B cell (primary cell): ENCODE results near the gene GGA2. TPM values are rescaled to one million over a fixed set of nuclear protein-coding genes. Genes with fewer than 3 reads are reported as not detected.
A peak's percentile ranks its signal among the peaks of the same experiment; 100 is the strongest.
"Not testable (repeated sequence)": the region's sequence is repeated elsewhere in the genome, so short reads cannot be mapped to it uniquely, and the experiment has no call there.

ENCODE experiments used
- ATAC-seq: fragments of 200-7000 bp; cut with Tn5 transposase; one replicate; pipeline ENCODE4 v1.10.0; 2021; ENCODE audit warnings: low read depth, mild to moderate bottlenecking, moderate number of reproducible peaks, moderate library complexity
- CTCF ChIA-PET: fragments of 350-600 bp; sonication (Branson Sonifier 250); formaldehyde crosslinking; loops from one replicate; lab custom pipeline; 2021; ENCODE audit warnings: antibody characterized with exemption, inconsistent platforms; lab: Charles Lee
- POLR2A ChIA-PET: fragments of 350-600 bp; sonication (Branson Sonifier 250); formaldehyde crosslinking; loops from one replicate; lab custom pipeline; 2021; ENCODE audit warnings: antibody characterized with exemption; lab: Charles Lee
- DNase-seq: peaks from one replicate; pipeline ENCODE4 v3.0.0; 2013
- H2AFZ ChIP-seq: 2 replicates; pipeline ENCODE4 v1.6.1; 2012; ENCODE audit warnings: mild to moderate bottlenecking, low read depth, low read length; ENCODE audit not compliant: insufficient read depth, poor library complexity, severe bottlenecking
- H3K27ac ChIP-seq, 2 donors: 1 replicate in 1 of 2; 2 replicates in 1 of 2; pipeline ENCODE4 v1.5.1; 2012 to 2013; ENCODE audit warnings: low read length in 2 of 2, mild to moderate bottlenecking in 2 of 2, moderate library complexity in 1 of 2
- H3K27me3 ChIP-seq, 4 experiments: fragments of 200-600 bp in 1 of 4; sonication (generic) in 1 of 4; replicated peaks in 1 of 4; 1 replicate in 2 of 4; 2 replicates in 2 of 4; pipeline versions ENCODE4 v1.6.1 to v1.7.0; 2013 to 2016; ENCODE audit warnings: low read length in 3 of 4, mild to moderate bottlenecking in 2 of 4, mixed read lengths in 1 of 4, moderate library complexity in 1 of 4; ENCODE audit not compliant: insufficient read depth in 4 of 4, control insufficient read depth in 3 of 4; ENCODE audit errors: control extremely low read depth in 1 of 4
- H3K36me3 ChIP-seq, 2 experiments: replicated peaks in 1 of 2; 1 replicate in 1 of 2; 2 replicates in 1 of 2; pipeline versions ENCODE4 v1.6.1 to v1.7.1; 2013; ENCODE audit warnings: low read length in 1 of 2; ENCODE audit not compliant: insufficient read depth in 2 of 2, control insufficient read depth in 1 of 2; ENCODE audit errors: control extremely low read depth in 1 of 2, extremely low read depth in 1 of 2
- H3K4me1 ChIP-seq, 2 donors: fragments of 200-600 bp in 1 of 2; sonication (generic) in 1 of 2; 1 replicate in 1 of 2; 2 replicates in 1 of 2; pipeline versions ENCODE4 v1.5.1 to v1.6.1; 2013 to 2017; ENCODE audit warnings: low read length in 2 of 2; ENCODE audit not compliant: control insufficient read depth in 2 of 2, insufficient read depth in 2 of 2
- H3K4me2 ChIP-seq: replicated peaks from 2 replicates; pipeline ENCODE3; 2012; ENCODE audit warnings: mild to moderate bottlenecking, low read depth, low read length; ENCODE audit not compliant: poor library complexity, severe bottlenecking
- H3K4me3 ChIP-seq, 5 experiments: fragments of 200-600 bp in 1 of 5; sonication (generic) in 1 of 5; 1 replicate in 3 of 5; 2 replicates in 2 of 5; pipeline versions ENCODE4 v1.5.1 to v1.7.0; 2011 to 2016; ENCODE audit warnings: low read length in 4 of 5, mild to moderate bottlenecking in 4 of 5, low read depth in 2 of 5, control low read depth in 1 of 5, moderate library complexity in 1 of 5; ENCODE audit not compliant: insufficient read depth in 1 of 5; ENCODE audit errors: control extremely low read depth in 1 of 5, extremely low read depth in 1 of 5
- H3K79me2 ChIP-seq: fragments of 200-600 bp; sonication (generic); one replicate; pipeline ENCODE4 v1.6.0; 2016; ENCODE audit warnings: low read length; ENCODE audit not compliant: control insufficient read depth, insufficient read depth
- H3K9ac ChIP-seq: fragments of 200-600 bp; sonication (generic); 2 replicates; pipeline ENCODE4 v1.6.1; 2017; ENCODE audit warnings: mild to moderate bottlenecking, low read length, moderate library complexity
- H3K9me3 ChIP-seq, 3 donors: one replicate each; pipeline versions ENCODE4 v1.6.1 to v1.7.1; 2013; ENCODE audit warnings: low read length in 2 of 3; ENCODE audit not compliant: control insufficient read depth in 2 of 3, insufficient read depth in 1 of 3; ENCODE audit errors: control extremely low read depth in 1 of 3
- H4K20me1 ChIP-seq: 2 replicates; pipeline ENCODE4 v1.6.0; 2012; ENCODE audit warnings: mild to moderate bottlenecking, low read length; ENCODE audit not compliant: insufficient read depth, control insufficient read depth, poor library complexity, severe bottlenecking
- H3K27ac Mint-ChIP-seq: one replicate; pipeline ENCODE4 v1.8.0; 2021; ENCODE audit warnings: mixed read lengths
- H3K27me3 Mint-ChIP-seq: one replicate; pipeline ENCODE4 v1.8.0; 2021; ENCODE audit warnings: mixed read lengths
- H3K4me1 Mint-ChIP-seq: one replicate; pipeline ENCODE4 v1.8.0; 2021; ENCODE audit warnings: mixed read lengths
- H3K4me3 Mint-ChIP-seq: one replicate; pipeline ENCODE4 v1.8.0; 2021; ENCODE audit warnings: mixed read lengths
- H3K9me3 Mint-ChIP-seq: one replicate; pipeline ENCODE4 v1.8.0; 2022; ENCODE audit warnings: mixed read lengths; ENCODE audit not compliant: insufficient read depth
- EZH2 ChIP-seq: IDR thresholded peaks from 2 replicates; pipeline ENCODE4 v1.6.1; 2012; ENCODE audit warnings: borderline replicate concordance, low read depth, mild to moderate bottlenecking, moderate library complexity, low read length; ENCODE audit not compliant: insufficient read depth, poor library complexity, severe bottlenecking
- WGBS: methylation state at CpG from one replicate; pipeline ENCODE4 v1.1.5; 2013; ENCODE audit warnings: missing lambda C conversion rate; ENCODE audit not compliant: insufficient coverage; 5-methylcytosine and 5-hydroxymethylcytosine counted together
- intact Hi-C: fragments of 100-400 bp; cut with micrococcal nuclease; formaldehyde crosslinking; loops from one replicate; pipeline ENCODE4 v1.10.0; 2022
- polyA plus RNA-seq: library from polyadenylated mRNA; depleted of rRNA; stranded (reverse); fragments of >200 nt; gene quantifications from 2 replicates; pipeline ENCODE4 v1.2.3, GENCODE V29; 2012
- total RNA-seq, 2 donors: library from RNA; stranded (reverse); fragments of 120-200 nt in 1 of 2; gene quantifications; 1 replicate in 1 of 2; 2 replicates in 1 of 2; pipeline versions ENCODE4 v1.2.3 to v1.2.4, GENCODE V29; 2013 to 2022
- TF ChIP-seq, protein P1 (sequence below): fragments of 200-600 bp; IDR thresholded peaks from one replicate; pipeline ENCODE4 v1.8.0; 2022; ENCODE audit warnings: antibody characterized with exemption, mild to moderate bottlenecking

GGA2 gene
- total and polyA plus RNA-seq, 2 donors (not counting 1 experiment from before 2014, with no cell fraction given), result 227 to 832 TPM

DNA sequence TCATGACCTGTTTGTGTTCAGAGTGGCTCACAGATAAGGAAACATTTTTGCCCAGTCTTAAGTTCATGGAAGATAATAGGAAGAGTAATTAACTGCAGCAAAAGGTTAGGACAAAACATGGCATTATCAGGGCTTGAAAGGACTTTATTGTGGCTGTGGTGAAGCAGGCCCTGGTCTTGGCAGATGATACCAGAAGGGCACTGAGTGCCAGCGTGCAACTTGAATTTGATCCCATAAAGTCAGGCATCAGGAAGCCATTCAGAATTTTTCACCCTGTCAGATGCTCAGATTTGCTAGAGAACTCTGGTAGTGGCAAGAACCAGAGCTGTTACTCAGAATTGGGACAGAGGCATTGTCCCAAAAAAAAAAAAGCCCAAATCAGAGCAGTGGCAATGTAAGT is 46.1 kb downstream of the GGA2 start:
- DNase-seq (no peak), ATAC-seq (no peak)
- no peaks in the 10 kb centered on the region for H3K4me1 ChIP-seq
- H3K9ac ChIP-seq, result no peak overlapping the region
- no peak overlapping the region for H2AFZ ChIP-seq
- H3K4me3 ChIP-seq, result no peak overlapping the region
- H3K4me3 Mint-ChIP-seq, result no peak overlapping the region
- POLR2A ChIA-PET, result interaction anchor here (0.6 kb wide), 1 partner anchor 137 kb away, joined by 4 read pairs; no protein-coding TSS in a partner anchor
- H3K9me3 ChIP-seq, result no peaks in the 10 kb centered on the region
- H3K27ac Mint-ChIP-seq, result peak overlapping the region; percentile 12
- H3K4me1 Mint-ChIP-seq, result no peaks in the 10 kb centered on the region
- H3K79me2 ChIP-seq, result no peaks in the 10 kb centered on the region
- CTCF ChIA-PET, result interaction anchor here (0.8 kb wide), 1 partner anchor 28 kb away, joined by 3 read pairs; no protein-coding TSS in a partner anchor
- no peak for TF ChIP-seq EZH2
- TF ChIP-seq, protein P1, sequence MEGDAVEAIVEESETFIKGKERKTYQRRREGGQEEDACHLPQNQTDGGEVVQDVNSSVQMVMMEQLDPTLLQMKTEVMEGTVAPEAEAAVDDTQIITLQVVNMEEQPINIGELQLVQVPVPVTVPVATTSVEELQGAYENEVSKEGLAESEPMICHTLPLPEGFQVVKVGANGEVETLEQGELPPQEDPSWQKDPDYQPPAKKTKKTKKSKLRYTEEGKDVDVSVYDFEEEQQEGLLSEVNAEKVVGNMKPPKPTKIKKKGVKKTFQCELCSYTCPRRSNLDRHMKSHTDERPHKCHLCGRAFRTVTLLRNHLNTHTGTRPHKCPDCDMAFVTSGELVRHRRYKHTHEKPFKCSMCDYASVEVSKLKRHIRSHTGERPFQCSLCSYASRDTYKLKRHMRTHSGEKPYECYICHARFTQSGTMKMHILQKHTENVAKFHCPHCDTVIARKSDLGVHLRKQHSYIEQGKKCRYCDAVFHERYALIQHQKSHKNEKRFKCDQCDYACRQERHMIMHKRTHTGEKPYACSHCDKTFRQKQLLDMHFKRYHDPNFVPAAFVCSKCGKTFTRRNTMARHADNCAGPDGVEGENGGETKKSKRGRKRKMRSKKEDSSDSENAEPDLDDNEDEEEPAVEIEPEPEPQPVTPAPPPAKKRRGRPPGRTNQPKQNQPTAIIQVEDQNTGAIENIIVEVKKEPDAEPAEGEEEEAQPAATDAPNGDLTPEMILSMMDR, result no peak
- H3K36me3 ChIP-seq, result peaks cover 10 to 39% of the 10 kb centered on the region in 2 experiments
- no peak overlapping the region for H3K27ac ChIP-seq
- H3K4me2 ChIP-seq, result no peak overlapping the region
- no peaks in the 10 kb centered on the region for H3K27me3 ChIP-seq
- 100% methylated on average over 1 of the region's 1 CpG for WGBS
- no peaks in the 10 kb centered on the region for H3K9me3 Mint-ChIP-seq
- no peaks in the 10 kb centered on the region for H3K27me3 Mint-ChIP-seq
- intact Hi-C loops, result no loop called here
- peaks cover 37% of the 10 kb centered on the region for H4K20me1 ChIP-seq

GRCh38 chr16:23462994-23463393 is 47.3 kb downstream of the GGA2 start:
- H3K4me3 ChIP-seq, intact Hi-C loops, H3K27me3 Mint-ChIP-seq, H3K27me3 ChIP-seq, H3K4me3 Mint-ChIP-seq, H3K4me2 ChIP-seq, H2AFZ ChIP-seq, H3K9me3 ChIP-seq, POLR2A ChIA-PET, H3K4me1 Mint-ChIP-seq, CTCF ChIA-PET, H3K9ac ChIP-seq, H3K4me1 ChIP-seq, H3K79me2 ChIP-seq, ATAC-seq, H3K9me3 Mint-ChIP-seq, H3K27ac ChIP-seq, DNase-seq: not testable (repeated sequence)
- Histone ChIP-seq H3K36me3 (peaks cover 5 to 29% of the 10 kb centered on the region in 2 experiments), H4K20me1 (peaks cover 30% of the 10 kb centered on the region)
- H3K27ac Mint-ChIP-seq, result peak overlapping the region; percentile 15
- WGBS, result no CpG with 5 or more reads among the region's 6 CpGs
